AML-193 (cell line): ENCODE results near the gene GPC3.
"Not testable (repeated sequence)": the region's sequence is repeated elsewhere in the genome, so short reads cannot be mapped to it uniquely, and the experiment has no call there.

Experiments
- DNase-seq, 2 experiments: peaks; one replicate each; lab custom pipeline; 2025; lab: John Stamatoyannopoulos, UW

The GPC3 gene

GRCh38 chrX:133555782-133556458 is 429.5 kb downstream of the GPC3 start:
- no peak for DNase-seq

GRCh38 chrX:133550665-133551485 is 434.5 kb downstream of the GPC3 start:
- DNase-seq = no peak

GRCh38 chrX:133549295-133549933 is 436.0 kb downstream of the GPC3 start:
- DNase-seq = no peak

- DNase-seq = no peak
Observed at GRCh38 chrX:133546441-133546840, 439.0 kb downstream of the GPC3 start.

GRCh38 chrX:133544778-133545177 is 440.6 kb downstream of the GPC3 start:
- no peak for DNase-seq

GRCh38 chrX:133544115-133544514 is 441.3 kb downstream of the GPC3 start:
- DNase-seq = no peak

GRCh38 chrX:133543654-133544053 is 441.7 kb downstream of the GPC3 start:
- no peak for DNase-seq

GRCh38 chrX:133542476-133542875 is 442.9 kb downstream of the GPC3 start:
- DNase-seq = no peak

GRCh38 chrX:133541021-133541420 is 444.4 kb downstream of the GPC3 start:
- DNase-seq = no peak

- DNase-seq = no peak
Observed at GRCh38 chrX:133538148-133538547, 447.2 kb downstream of the GPC3 start.

- DNase-seq = no peak
Observed at GRCh38 chrX:133537142-133537541, 448.3 kb downstream of the GPC3 start.

GRCh38 chrX:133535066-133535465 is 450.3 kb downstream of the GPC3 start:
- no peak for DNase-seq

- no peak for DNase-seq
Observed at GRCh38 chrX:133534172-133534571, 451.2 kb downstream of the GPC3 start.

- no peak for DNase-seq
Observed at GRCh38 chrX:133533249-133533648, 452.1 kb downstream of the GPC3 start.

GRCh38 chrX:133530960-133531359 is 454.4 kb downstream of the GPC3 start:
- DNase-seq = no peak

GRCh38 chrX:133529578-133529977 is 455.8 kb downstream of the GPC3 start:
- no peak for DNase-seq

- no peak for DNase-seq
Observed at GRCh38 chrX:133527825-133528224, 457.6 kb downstream of the GPC3 start.

- no peak for DNase-seq
Observed at GRCh38 chrX:133527415-133527814, 458.0 kb downstream of the GPC3 start.

- DNase-seq = not testable (repeated sequence)
Observed at GRCh38 chrX:133526773-133527172, 458.6 kb downstream of the GPC3 start.

- DNase-seq = no peak
Observed at GRCh38 chrX:133523526-133523925, 461.9 kb downstream of the GPC3 start.

- DNase-seq = no peak
Observed at GRCh38 chrX:133523081-133523487, 462.3 kb downstream of the GPC3 start.

GRCh38 chrX:133516686-133517085 is 468.7 kb downstream of the GPC3 start:
- no peak for DNase-seq

- no peak for DNase-seq
Observed at GRCh38 chrX:133514486-133514885, 470.9 kb downstream of the GPC3 start.
